Transverse colon (tissue), 4 donors: ENCODE results near the gene SYT1. TPM values are rescaled to one million over a fixed set of nuclear protein-coding genes. Genes with fewer than 3 reads are reported as not detected.

ENCODE experiments used
- DNase-seq: peaks from one replicate; pipeline ENCODE4 v3.0.0-alpha.2; 2019
- H3K27ac ChIP-seq, 4 donors: fragments of 200-600 bp; sonication (generic); 2 replicates each; pipeline ENCODE4 v1.5.1; 2016 to 2018; ENCODE audit warnings: inconsistent platforms in 4 of 4
- H3K27me3 ChIP-seq: fragments of 200-600 bp; sonication (generic); 2 replicates; pipeline ENCODE4 v1.5.1; 2017; ENCODE audit warnings: inconsistent platforms
- H3K36me3 ChIP-seq, 4 donors: fragments of 200-600 bp; sonication (generic); 2 replicates each; pipeline ENCODE4 v1.5.1; 2017 to 2019; ENCODE audit warnings: inconsistent platforms in 4 of 4
- H3K4me1 ChIP-seq, 4 donors: fragments of 200-600 bp; sonication (generic); 2 replicates each; pipeline ENCODE4 v1.5.1; 2017 to 2020; ENCODE audit warnings: inconsistent platforms in 4 of 4
- H3K4me3 ChIP-seq, 4 donors: fragments of 200-600 bp; sonication (generic); 1 replicate in 1 of 4; 2 replicates in 3 of 4; pipeline versions ENCODE4 v1.5.1 to v1.6.1; 2017 to 2019; ENCODE audit warnings: inconsistent platforms in 4 of 4
- H3K9me3 ChIP-seq, 2 donors: fragments of 200-600 bp; sonication (generic); 2 replicates each; pipeline ENCODE4 v1.5.1; 2017 to 2019; ENCODE audit warnings: inconsistent platforms in 2 of 2
- CTCF ChIP-seq, 5 experiments: fragments of 200-600 bp in 3 of 5; fragments of 450-650 bp in 2 of 5; sonication (generic) in 3 of 5; IDR thresholded peaks; 1 replicate in 2 of 5; 2 replicates in 3 of 5; pipeline ENCODE4 v1.5.1; 2016 to 2017; ENCODE audit warnings: antibody characterized with exemption in 5 of 5, inconsistent platforms in 3 of 5, mild to moderate bottlenecking in 2 of 5, moderate library complexity in 1 of 5
- EP300 ChIP-seq: sonication (generic); formaldehyde crosslinking; IDR thresholded peaks from one replicate; pipeline ENCODE4 v1.6.1; 2017; ENCODE audit warnings: antibody characterized with exemption, low read depth
- POLR2A ChIP-seq: fragments of 450-650 bp; IDR thresholded peaks from one replicate; pipeline ENCODE4 v1.6.1; 2016; ENCODE audit warnings: antibody characterized with exemption, mild to moderate bottlenecking, moderate library complexity
- POLR2AphosphoS5 ChIP-seq, 3 donors: sonication (generic); formaldehyde crosslinking; IDR thresholded peaks; one replicate each; pipeline ENCODE4 v1.6.1; 2016; ENCODE audit warnings: antibody characterized with exemption in 3 of 3
- WGBS, 2 donors: methylation state at CpG; one replicate each; pipeline ENCODE4 v1.1.5; 2018; ENCODE audit warnings: low coverage in 1 of 2; 5-methylcytosine and 5-hydroxymethylcytosine counted together
- in situ Hi-C, 4 donors: fragments of 200-750 bp; cut with MboI; loops; one replicate each; pipeline versions ENCODE4 v1.15.0 to v1.15.1; 2017; ENCODE audit warnings: low sequenced_read_pairs in 3 of 4, low pct_ligation_motif_present in 1 of 4, low pct_unique_long_range_greater_than_20kb in 1 of 4
- intact Hi-C: fragments of 100-400 bp; cut with DNase I; formaldehyde crosslinking; loops from one replicate; pipeline ENCODE4 v1.15.1; 2023; ENCODE audit warnings: low total_unique reads
- total RNA-seq, 4 donors: library from RNA; depleted of rRNA; stranded (reverse); fragments of >200 nt; gene quantifications; one replicate each; pipeline ENCODE4 v1.1.0, GENCODE V29; 2016

The SYT1 gene
- total RNA-seq, 4 donors from 2014 or later = 0.60 to 4.9 (median 2.1) TPM

- H3K27me3 ChIP-seq = no peaks in the 10 kb centered on the region
- intact Hi-C loops (no loop called here), in situ Hi-C loops (no loop called here)
- DNase-seq = no peak
- no peaks in the 10 kb centered on the region for H3K9me3 ChIP-seq
- no peaks in the 10 kb centered on the region for H3K4me1 ChIP-seq
- no peak for TF ChIP-seq POLR2A
- H3K4me3 ChIP-seq = no peak overlapping the region
- no peaks in the 10 kb centered on the region for H3K36me3 ChIP-seq
- no peak overlapping the region for H3K27ac ChIP-seq
- WGBS, 2 donors = 76% methylated on average over 9 to 10 of the region's 10 CpGs
These were observed 452.7 kb downstream of the SYT1 start for GRCh38 chr12:79317179-79317847.

GRCh38 chr12:79322905-79323304 lies 458.3 kb downstream of the SYT1 start:
- no peak for DNase-seq
- Histone ChIP-seq H3K36me3 (no peaks in the 10 kb centered on the region), H3K4me3 (no peak overlapping the region), H3K27me3 (no peaks in the 10 kb centered on the region), H3K4me1 (no peaks in the 10 kb centered on the region), H3K9me3 (no peaks in the 10 kb centered on the region), H3K27ac (no peak overlapping the region)
- in situ Hi-C loops (no loop called here), intact Hi-C loops (no loop called here)
- 75 to 90% methylated on average over 1 of the region's 1 CpG for WGBS, 2 donors
- TF ChIP-seq POLR2A (no peak), EP300 (no peak), POLR2AphosphoS5 (IDR thresholded peaks at IDR 0.05) (no peak), CTCF (IDR thresholded peaks at IDR 0.05) (no peak)

GRCh38 chr12:79324571-79324970 lies 460.0 kb downstream of the SYT1 start:
- Histone ChIP-seq H3K36me3 (no peaks in the 10 kb centered on the region), H3K4me1 (no peaks in the 10 kb centered on the region), H3K27me3 (no peaks in the 10 kb centered on the region), H3K27ac (no peak overlapping the region), H3K4me3 (no peak overlapping the region), H3K9me3 (no peaks in the 10 kb centered on the region)
- intact Hi-C loops (no loop called here), in situ Hi-C loops (no loop called here)
- no peak for TF ChIP-seq EP300
- 52 to 84% methylated on average over 3 of the region's 3 CpGs for WGBS, 2 donors
- DNase-seq = no peak

- Histone ChIP-seq H3K36me3 (no peaks in the 10 kb centered on the region), H3K4me3 (no peak overlapping the region), H3K4me1 (no peaks in the 10 kb centered on the region), H3K27me3 (no peaks in the 10 kb centered on the region), H3K9me3 (no peaks in the 10 kb centered on the region), H3K27ac (no peak overlapping the region)
- in situ Hi-C loops = no loop called here
- no peak for DNase-seq
- 63 to 69% methylated on average over 2 of the region's 2 CpGs for WGBS, 2 donors
- intact Hi-C loops = no loop called here
- no peak for TF ChIP-seq POLR2AphosphoS5 (IDR thresholded peaks at IDR 0.05)
- TF ChIP-seq CTCF (IDR thresholded peaks at IDR 0.05) = no peak
These were observed 461.6 kb downstream of the SYT1 start for GRCh38 chr12:79326222-79326621.

- H3K4me3 ChIP-seq = no peak overlapping the region
- no peaks in the 10 kb centered on the region for H3K27me3 ChIP-seq
- 63 to 92% methylated on average over 2 of the region's 2 CpGs for WGBS, 2 donors
- in situ Hi-C loops (no loop called here), intact Hi-C loops (no loop called here)
- no peaks in the 10 kb centered on the region for H3K9me3 ChIP-seq
- H3K27ac ChIP-seq = no peak overlapping the region
- no peak for TF ChIP-seq CTCF (IDR thresholded peaks at IDR 0.05)
- TF ChIP-seq POLR2A = no peak
- no peak for TF ChIP-seq EP300
- no peak for TF ChIP-seq POLR2AphosphoS5 (IDR thresholded peaks at IDR 0.05)
- H3K4me1 ChIP-seq = no peaks in the 10 kb centered on the region
- DNase-seq = no peak
- H3K36me3 ChIP-seq = no peaks in the 10 kb centered on the region
These were observed 462.1 kb downstream of the SYT1 start for GRCh38 chr12:79326663-79327062.
